ENCODE results near the gene RTL1.

RTL1 gene

DNA sequence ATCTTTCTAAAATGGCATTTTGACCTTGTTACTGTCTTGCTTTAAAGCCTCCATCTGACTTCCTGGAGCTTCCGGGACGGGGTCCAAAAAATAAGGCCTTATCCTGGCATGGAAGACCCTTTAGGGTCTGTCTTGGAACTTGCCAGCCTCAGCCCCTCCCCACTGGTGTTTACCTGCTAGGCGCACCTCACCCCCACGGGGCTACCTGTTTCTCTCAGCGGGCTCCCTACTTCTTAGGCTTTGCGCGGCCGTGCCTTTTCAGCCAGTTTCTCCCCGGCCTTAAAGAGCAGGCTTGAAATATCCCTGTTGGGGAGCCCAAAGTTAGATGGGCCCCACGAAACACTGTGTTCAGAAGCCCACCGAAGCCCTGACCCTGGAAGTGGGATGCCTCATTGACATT lies 5.1 kb downstream of the RTL1 start:
- no peak for DNase-seq

DNA sequence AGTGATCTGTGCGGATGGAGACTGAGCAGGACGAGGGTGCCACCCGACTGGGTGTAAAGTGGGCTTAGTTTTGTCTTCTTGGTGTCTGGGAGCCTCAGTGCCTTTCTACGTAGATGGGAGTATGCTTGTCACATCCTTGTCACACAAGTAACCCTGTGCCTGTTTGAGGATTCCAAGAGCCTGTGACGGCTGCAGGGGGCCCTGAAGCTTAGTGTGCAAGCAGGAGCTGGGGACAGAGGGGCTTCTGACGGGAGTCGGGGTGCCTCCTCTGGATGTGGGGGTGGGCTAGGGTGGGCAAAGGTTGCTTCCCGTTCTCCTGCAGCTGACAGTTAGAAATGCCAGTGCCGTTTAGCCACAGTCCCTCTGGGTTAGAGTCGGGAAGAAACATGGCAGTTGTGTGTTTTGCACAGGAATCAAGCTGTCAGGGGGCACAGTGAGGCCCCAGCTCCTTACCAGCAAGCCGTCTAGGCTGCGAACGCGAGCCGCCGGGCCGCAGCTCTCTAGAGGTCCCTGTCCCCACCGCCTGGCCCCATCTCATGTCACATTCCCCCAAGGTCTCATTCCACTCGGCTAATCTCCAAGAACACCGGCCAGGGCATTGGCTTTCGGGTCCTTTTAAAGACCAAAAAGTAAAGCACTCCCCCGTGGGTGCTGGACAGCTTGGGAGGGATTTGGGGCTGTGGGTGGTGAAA lies 7.0 kb downstream of the RTL1 start:
- DNase-seq = no peak

DNA sequence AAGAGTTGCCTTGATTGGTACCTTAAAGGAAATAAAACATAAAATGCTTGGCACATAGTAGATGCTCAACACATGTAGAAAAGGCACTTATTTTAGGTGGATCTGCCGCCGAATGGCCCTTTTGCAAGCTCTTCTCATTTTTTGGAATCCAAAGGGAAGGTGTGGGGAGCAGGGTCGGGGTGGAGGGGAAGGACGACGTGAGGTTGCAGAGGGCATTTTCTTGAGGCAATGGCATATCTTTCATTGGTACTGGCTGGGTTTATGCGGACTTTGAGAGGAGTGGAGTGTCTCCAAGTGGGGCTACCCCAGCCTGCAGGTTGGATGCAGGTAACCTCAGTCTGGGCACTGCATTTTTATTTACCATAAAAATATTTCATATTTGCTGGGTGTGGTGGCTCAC lies 8.1 kb downstream of the RTL1 start:
- no peak for DNase-seq

DNA sequence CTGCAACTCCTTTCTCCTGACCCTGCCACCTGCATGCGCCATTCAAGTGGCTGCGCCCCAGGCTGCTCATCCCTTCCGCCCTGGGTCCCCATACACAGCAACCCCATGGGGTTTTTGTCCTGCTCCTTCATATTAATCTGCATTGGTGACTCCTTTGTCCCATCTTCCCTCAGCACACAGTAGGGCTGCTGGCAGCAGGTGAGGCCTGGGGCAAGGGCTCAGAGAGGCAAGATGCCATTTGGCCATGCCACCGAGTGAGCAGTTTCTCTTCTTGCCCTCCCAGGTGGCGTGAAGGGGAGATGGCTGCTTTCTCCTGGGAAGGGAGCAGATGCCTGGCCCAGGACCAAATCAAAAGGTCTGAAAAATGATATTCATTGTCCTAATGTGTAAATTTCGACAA lies 9.1 kb downstream of the RTL1 start:
- DNase-seq = no peak

DNA sequence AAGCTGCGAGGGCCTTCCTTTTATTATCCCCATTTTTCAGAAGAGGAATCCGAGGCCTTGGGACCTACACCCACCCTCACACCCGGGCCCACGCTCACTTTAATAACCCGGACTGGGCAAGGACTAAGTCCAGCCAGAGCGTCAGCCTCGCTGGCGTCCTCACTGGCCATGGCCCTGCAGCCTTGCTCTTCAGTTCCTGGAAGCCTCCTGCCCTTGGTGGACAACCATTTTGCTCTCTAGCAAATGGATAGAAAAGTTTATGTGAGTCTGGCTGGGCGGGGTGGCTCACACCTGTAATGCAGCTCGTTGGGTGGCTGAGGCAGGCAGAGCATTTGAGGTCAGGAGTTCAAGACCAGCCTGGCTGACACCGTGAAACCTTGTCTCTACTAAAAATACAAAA lies 9.8 kb downstream of the RTL1 start:
- DNase-seq = no peak

DNA sequence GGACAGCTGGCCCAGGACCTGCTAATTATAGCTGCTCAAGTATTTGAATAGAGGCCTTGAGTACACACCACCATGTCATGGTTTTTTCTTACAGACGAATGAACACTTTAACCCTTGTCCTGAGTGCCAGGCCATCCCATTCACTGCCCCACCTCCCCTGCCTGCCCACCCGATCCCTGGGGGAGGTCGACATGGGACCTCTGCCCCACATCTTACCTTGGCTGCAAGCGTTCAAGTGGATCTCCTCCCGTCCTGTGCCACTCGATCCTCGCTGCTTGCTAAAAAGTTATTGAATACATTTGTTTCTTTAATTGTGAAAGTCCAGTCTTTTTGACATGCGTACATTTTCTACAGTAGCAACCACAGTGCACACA lies 10.3 kb downstream of the RTL1 start:
- DNase-seq = no peak

DNA sequence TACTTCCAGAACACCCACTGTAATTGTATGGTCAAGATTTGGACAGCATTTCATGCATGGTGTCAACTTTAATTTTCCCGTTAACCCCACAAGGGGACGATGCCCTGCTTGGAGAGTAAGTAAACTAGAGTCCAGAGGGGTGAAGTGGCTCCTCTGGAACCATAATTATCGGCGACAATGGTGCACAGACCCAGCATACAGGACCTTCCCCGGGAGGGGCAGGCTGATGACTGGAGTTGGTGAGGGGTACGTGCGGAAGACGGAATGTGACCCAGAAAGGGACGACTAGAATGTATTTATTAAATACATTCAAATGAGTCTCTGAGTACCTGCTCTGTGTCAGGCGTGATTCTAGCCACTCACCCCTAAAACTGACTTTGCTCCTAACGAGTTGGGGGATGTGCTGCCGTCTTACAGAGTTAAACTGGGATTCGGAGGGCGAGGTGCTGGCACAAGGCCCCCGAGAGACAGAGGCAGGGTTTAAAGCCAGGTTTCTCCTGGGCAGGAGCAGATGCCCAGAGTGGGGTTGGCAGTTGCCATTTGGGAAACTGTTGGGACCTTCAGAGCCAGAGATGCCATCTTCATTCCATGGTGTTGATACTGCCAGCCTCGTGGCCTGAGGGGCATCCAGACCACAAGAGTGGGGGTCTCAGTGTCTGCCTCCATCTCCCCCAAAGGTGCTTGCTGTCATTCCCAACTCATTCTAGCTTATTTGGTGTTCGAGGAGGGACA lies 10.9 kb downstream of the RTL1 start:
- no peak for DNase-seq

DNA sequence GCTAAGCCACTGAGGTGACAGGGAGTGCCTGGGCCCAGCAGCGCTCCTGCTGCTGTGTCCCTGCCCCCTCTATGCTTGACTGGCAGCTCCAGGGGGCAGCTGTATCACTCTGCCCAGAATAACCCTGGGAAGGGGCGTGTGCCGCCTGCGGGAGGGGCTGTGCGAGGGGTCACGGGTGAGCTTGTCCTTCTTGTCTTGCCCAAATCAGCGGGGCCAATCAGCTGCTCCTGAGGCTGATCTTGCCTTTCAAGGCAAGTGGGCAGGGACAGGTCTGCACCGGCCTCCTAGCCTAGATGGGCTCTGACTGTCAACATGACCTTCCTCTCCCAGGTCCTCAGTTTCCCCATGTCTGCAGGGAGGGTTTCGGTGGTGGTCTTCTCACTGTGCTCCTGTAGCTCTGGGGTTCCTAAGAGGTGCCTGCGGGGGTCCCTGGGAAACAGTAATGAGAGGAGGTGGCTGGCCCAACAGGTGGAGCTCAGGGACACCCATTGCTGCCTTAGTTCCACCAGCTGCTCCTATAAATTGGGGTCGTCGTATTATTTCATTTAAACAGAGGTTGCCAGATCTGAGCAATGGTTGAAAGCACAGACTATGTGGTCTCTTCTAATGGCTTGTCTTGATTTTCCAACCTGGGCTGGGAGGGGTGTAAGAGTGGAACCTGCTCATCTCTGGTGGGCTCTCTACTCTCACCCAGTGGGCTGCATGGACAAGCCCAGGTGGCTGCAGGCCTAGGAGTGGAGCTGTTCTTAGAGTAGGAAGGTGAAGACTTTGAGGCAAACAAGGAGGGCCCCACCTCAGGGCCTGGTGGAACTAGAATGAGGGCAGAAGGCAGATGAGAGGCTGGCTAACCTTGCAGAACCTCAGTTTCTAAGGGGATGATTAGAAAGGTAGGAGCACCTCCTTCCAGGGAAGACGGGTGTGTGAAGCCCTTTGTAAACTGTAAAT lies 11.7 kb downstream of the RTL1 start:
- DNase-seq = no peak

DNA sequence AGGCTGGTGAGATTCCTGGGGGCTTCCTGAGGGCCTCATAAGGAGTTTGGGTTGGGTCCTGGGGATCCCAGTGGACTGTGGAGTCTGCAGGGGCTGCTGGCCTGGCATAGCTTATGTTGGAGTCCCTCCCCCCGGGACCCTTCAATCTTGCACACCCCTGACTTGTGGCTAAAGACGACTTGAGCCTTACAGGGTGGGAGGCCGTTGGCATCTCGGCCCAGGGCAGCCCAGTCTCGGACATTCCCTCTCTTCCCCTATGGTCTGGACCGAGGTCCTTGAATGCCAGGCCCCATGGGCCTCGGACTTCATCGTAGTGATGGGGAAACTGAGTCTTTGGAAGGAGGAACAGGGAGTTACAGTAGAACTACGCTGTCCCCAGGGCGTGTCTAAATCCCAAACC lies 12.5 kb downstream of the RTL1 start:
- no peak for DNase-seq

DNA sequence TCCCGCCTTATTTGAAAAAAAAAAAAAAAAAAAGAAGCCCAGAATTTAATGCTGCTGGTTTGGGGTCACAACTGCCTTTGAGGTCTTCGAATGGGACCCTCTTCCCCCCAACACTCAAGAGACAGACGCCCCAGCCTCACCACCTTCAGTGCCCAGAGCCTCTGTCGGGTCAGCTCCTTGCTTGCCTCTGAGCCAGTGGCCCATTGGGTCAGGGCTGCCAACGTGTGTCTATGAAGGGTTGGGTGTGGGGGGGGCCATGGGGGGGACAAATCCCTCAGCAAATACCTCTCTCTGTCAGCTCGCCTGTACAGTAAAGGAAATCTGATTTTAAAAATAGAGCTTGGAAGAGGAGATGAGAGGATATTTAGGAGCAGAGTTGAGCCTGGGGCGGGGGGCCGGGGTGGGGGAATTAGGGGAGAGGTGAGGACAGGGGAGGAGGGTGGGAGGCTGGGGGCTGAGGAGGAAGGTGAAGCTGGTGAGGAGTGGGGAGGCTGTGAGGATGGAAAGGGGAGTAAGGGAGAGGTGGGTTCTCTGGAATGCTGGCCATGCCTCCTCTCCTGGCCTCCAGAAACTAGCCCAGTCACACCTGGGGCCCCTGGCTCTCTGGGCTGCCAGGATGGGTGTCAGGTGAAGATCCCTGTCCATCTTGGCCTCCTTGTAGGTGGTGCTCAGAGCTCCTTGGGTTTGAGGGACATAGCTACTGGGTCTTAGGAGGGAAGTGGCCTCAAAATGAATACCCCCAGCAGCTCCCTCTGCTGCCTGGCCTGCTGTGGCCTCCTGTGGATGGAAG lies 13.3 kb downstream of the RTL1 start:
- DNase-seq = no peak

DNA sequence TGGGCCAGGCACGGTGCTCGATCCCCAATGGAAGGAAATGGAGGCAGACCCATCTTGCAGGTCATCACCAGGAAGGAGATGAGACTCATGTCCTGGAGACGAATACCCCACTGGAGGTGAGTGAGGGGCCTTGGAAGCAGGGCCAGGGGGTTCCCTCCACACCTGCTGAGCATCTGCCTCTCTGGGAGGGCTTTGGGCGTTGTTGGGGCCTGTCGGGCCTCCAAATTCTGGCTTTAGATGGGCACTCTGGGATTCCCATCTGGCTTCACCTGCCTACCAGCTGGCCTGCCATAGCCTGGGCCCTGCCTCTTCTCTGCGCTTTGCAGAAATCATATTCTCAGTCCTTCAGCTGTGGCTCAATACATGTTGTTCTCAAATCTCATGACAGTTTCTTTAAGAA lies 13.9 kb downstream of the RTL1 start:
- DNase-seq = no peak

DNA sequence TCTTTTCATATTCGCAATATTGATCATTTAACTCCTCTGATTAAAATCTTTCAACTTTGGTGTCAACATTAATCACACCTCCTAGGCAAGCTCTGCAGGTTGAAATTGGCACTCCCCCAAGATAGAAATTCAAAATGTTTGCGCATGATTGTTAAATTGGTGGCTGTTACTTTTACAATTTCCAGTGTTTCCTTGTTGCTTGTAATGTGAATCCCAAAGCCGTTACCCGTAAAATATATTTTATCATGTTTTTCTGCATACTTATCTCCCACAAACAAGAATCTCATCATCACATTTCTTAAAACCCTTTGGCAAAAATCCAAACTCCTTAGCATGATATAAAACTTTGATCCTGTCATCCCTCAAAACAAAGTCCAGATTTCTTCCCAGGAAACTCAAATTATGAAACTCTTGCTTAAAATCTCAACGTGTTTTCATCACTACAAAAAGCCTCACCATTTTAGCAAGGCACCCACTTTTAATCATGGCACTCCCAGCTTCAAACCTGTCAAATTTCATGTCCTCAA lies 14.7 kb downstream of the RTL1 start:
- DNase-seq = no peak

DNA sequence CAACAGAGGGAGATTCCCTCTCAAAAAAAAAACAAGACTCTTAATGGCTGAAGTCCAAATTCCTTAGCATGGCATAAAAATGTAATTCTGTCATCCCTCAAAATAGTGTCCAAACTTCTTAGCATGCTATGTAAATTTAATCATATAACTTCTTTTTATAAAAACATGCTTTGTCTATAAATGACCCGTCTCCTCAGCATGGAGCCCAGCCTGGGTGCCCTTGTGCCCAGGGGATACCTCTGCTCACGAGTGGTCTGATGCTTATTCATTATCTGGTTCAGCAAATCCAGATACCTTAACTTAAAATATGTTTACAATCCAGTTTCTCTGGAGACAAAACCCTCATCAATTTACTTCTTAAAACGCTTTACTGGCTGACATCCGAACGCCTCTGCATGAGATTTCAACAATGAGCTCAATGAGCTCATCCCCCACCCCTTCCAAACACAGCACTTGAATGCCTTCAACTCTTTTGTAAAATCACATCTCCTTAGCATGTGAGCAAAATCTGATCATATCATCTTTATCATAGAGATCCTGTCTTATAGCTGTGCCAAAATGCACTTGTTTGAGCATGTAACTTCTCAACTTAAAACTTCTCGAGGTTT lies 15.7 kb downstream of the RTL1 start:
- DNase-seq = no peak

DNA sequence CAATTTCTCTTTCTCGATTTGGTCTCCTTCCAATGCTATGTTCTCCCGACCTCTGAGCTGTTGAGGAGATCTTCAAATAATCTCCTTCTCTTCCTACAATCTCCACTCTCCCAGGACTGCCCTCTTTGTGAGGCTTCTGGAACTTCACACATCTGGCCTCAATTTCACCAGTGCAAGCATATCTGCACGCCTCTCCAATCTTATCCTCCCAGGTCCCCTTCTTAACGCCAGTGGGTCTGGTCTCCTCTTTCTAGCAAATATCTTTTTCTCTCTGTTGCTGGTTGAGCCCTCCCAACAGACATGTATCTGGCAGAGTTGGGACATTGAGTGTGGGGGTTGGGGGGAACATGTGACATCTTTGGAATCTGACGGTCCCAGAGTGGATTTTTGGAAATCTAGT lies 17.9 kb downstream of the RTL1 start:
- no peak for DNase-seq

DNA sequence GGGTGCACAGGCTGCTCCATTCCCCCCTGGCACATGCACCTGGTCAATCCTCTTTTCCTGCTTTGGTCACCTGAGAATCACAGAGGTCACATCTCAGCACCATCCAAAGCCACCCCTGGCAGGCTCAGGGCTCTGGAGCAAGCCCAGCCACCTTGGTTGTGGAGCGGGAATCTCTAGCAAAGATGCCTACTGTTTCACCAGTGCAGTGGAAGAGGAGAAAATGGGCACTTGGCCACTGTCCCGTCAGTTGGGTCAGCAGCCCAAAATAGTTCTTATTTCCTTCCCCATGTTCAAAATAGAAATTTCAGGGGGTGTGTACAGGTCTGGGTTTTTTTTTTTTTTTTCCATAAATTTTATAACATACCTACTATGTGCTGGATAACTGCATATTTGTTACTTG lies 18.3 kb downstream of the RTL1 start:
- DNase-seq = no peak

DNA sequence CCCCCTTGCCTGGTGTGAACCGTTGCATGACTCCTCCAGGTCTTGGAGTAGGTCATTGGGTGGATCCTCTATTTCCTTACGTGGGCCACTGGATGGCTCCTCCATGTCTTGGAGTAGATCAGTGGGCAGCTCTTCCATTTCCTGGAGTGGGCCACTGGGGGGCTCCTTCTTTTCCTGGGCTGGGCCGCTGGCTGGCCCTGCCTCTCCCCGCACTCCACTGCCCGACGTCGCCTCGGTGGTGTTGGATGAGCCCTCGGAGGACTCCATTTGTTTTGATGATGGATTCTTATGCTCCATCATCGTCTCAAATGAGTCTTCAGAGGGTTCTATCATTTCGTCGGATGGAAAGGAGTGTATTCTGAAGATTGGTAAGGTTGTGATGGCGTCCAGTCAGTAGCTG lies 19.1 kb downstream of the RTL1 start:
- no peak for DNase-seq

DNA sequence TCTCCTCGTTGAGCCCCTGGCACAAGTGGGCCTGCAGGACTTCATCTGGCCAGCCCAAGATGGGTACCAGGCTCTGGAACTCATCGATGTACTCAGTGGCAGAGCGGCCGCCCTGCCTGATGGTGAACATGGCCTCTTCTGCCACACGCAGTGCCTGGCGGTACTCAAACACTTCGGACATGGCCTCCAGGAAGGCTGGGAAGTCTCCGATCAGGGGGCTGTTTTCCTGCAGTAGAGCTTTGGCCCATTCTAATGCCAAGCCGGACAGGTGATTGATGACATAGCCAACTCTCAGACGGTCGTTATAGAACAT lies 19.8 kb downstream of the RTL1 start:
- DNase-seq = no peak

DNA sequence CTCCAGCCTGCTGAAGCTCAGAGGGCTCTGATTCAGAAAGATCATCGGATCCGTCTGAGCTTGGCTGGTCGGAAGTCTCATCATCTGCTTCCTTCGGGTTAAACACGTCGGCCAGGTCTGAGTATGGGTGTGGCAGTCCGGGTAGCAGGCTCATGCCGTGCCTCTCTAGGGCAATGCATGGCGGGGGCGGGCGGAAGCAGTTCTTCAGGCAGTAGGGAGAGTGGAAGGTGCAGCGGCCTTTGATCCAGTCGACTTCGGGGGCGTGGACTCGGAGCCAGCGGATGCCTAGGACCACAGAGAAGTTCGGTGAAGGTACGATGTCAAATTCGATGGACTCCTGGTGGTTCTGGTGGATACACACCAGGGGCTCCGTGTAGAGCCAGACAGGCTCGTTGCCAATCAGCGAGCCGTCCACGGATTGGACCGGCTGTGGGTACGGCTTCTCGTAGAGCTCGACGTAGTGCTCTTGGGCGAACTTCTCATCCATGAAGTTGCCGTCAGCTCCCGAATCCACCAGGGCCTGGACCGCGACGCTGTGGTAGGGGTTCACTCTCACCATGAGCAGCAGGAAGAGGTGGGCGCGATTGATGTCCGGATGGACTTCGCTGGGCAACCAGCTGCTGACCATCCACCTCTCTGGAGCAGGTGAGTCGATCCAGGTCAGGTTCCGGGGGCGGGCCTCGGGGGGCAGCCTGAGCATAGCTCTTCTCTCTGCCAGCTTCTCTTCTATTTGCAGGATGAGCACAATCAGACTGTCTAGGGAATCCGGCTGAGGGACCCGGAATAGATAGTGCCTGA lies 20.3 kb downstream of the RTL1 start:
- no peak for DNase-seq

DNA sequence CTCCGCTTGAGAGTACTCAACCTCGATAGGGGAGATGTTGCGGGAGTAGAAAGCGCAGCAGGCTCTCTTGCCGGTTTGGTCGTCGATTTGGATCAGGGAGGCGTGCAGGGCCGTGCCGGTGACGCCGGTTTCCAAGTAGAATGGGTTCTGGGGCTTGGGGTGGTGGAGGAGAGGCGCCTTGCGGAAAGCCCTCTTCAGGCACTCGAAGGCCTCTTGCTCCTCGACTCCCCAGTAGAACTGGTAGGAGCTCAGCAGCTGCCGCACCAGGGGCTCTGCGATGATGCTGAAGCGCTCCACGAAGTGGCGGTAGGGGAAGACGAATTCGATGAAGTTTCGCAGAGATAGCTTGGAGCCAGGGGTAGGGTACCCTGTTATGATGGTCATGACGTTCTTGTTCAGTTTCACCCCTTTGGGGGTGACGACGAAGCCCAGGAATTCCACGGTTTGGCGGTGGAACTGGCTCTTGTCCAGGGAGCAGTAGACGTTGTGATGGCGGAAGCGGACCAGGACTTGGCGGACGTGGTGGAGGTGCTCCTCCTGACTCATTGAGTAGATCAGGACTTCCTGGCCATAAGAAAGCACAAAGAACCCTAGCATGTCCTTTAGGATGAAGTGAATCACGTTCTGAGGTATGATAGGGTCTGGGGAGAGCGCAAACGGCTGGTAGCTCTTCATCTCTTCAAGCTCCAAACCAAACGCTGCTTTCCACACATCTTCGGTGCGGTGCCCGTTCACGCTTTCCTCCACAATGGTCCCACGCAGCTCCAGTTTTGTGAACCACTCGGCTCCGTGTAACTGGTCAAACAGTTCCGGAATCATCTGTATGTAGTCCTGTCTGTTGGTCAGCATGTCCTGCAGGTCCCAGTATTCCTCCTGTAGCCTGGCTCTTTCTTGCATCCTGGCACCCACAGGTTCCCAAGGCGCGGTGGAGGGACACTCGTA lies 21.2 kb downstream of the RTL1 start:
- no peak for DNase-seq

All from NCI-H1436 treated with DMSO at 0.1 percent for 48 hours (cell line).